ENCODE results near the gene EPHA3.

DNA sequence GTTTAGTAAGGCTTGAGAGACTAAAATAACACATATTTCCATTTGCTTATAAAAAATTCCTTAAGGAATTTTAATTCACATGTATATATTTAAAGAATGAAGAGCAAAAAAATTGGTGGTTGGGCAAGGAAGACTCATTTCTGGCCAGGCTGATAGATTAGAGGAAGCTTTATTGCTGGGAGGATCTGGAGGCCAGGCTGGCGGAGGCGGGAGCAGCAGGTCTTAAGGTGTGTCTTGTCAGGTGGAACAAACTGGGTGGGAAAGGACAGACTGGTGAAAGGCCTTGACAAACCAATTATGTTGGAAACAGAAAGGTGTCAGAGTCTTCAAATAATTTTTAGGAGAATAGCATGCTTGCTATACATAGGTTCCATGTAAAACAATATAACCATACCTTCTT lies 124.7 kb downstream of the EPHA3 start:
- TF ChIP-seq, protein P1, sequence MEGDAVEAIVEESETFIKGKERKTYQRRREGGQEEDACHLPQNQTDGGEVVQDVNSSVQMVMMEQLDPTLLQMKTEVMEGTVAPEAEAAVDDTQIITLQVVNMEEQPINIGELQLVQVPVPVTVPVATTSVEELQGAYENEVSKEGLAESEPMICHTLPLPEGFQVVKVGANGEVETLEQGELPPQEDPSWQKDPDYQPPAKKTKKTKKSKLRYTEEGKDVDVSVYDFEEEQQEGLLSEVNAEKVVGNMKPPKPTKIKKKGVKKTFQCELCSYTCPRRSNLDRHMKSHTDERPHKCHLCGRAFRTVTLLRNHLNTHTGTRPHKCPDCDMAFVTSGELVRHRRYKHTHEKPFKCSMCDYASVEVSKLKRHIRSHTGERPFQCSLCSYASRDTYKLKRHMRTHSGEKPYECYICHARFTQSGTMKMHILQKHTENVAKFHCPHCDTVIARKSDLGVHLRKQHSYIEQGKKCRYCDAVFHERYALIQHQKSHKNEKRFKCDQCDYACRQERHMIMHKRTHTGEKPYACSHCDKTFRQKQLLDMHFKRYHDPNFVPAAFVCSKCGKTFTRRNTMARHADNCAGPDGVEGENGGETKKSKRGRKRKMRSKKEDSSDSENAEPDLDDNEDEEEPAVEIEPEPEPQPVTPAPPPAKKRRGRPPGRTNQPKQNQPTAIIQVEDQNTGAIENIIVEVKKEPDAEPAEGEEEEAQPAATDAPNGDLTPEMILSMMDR (IDR thresholded peaks at IDR 0.05), result no peak
- TF ChIP-seq EP300 (IDR thresholded peaks at IDR 0.05) (no peak), POLR2AphosphoS5 (IDR thresholded peaks at IDR 0.05) (no peak)

Data from suprapubic skin (tissue), 4 donors.